ENCODE measurements around the gene CASP10. TPM values are rescaled to one million over a fixed set of nuclear protein-coding genes. Genes with fewer than 3 reads are reported as not detected.

The CASP10 gene
- total and polyA plus RNA-seq, 2 of the 4 experiments (the other 2 are of a cell fraction) = 0.12 to 0.90 TPM

GRCh38 chr2:201172279-201172678, 10.7 kb upstream of the CASP10 start:
- Histone ChIP-seq H2BK120ac (ENCODE audit: low read depth, low read length) (no peak overlapping the region), H3K4me1 (ENCODE audit: control insufficient read depth, insufficient read depth, low read length) (no peaks in the 10 kb centered on the region), H4K20me1 (ENCODE audit: insufficient read depth, low read length) (no peaks in the 10 kb centered on the region), H3K4me2 (ENCODE audit: low read depth, low read length) (no peak overlapping the region), H3K27ac (ENCODE audit: insufficient read depth, low read length) (no peak overlapping the region), H3K14ac (replicated peaks; ENCODE audit: low read depth, low read length) (no peak overlapping the region), H2AK9ac (replicated peaks; ENCODE audit: low read depth, low read length, poor library complexity) (no peak overlapping the region), H3K4me3 (ENCODE audit: insufficient read depth, low read depth, low read length) (no peak overlapping the region), H3K27me3 (ENCODE audit: control insufficient read depth, insufficient read depth, low read length) (no peaks in the 10 kb centered on the region), H3K18ac (ENCODE audit: low read depth, low read length) (no peak overlapping the region), H3K9me3 (ENCODE audit: control insufficient read depth, insufficient read depth, low read length) (no peaks in the 10 kb centered on the region), H3K56ac (ENCODE audit: extremely low read depth, insufficient read depth, low read length) (no peak overlapping the region), H4K8ac (ENCODE audit: low read depth in 2 of 2, low read length in 2 of 2) (no peak overlapping the region), H2BK15ac (ENCODE audit: low read depth, low read length) (no peak overlapping the region), H4K5ac (ENCODE audit: low read depth, low read length) (no peak overlapping the region), H2AK5ac (ENCODE audit: low read depth, low read length) (no peak overlapping the region), H3K9me1 (ENCODE audit: insufficient read depth, low read length) (no peaks in the 10 kb centered on the region), H3K79me1 (ENCODE audit: low read depth in 1 of 2, low read length in 2 of 2) (no peaks in the 10 kb centered on the region), H3K23ac (ENCODE audit: low read depth, low read length) (no peak overlapping the region), H2AFZ (replicated peaks; ENCODE audit: low read length, poor library complexity) (no peak overlapping the region), H2BK5ac (ENCODE audit: low read depth, low read length, poor library complexity, severe bottlenecking) (no peak overlapping the region), H2BK20ac (ENCODE audit: low read depth, low read length) (no peak overlapping the region), H4K91ac (ENCODE audit: insufficient read depth, low read depth, low read length) (no peak overlapping the region), H3K4ac (ENCODE audit: low read depth, low read length) (no peak overlapping the region), H3K36me3 (ENCODE audit: control insufficient read depth, insufficient read depth, low read length) (peaks cover under 1% of the 10 kb centered on the region), H3K9ac (ENCODE audit: low read depth, low read length) (no peak overlapping the region)
- no CpG with 5 or more reads among the region's 2 CpGs for WGBS, 2 experiments (ENCODE audit: extremely low coverage in 2 of 2, insufficient read length in 1 of 2)
- TF ChIP-seq MXI1 (IDR thresholded peaks at IDR 0.05; ENCODE audit: borderline replicate concordance, low read depth, low read length) (no peak), CHD1 (IDR thresholded peaks at IDR 0.05; ENCODE audit: low read depth, low read length) (no peak), USF2 (IDR thresholded peaks at IDR 0.05; ENCODE audit: low read depth, low read length) (no peak), ELK1 (IDR thresholded peaks at IDR 0.05; ENCODE audit: borderline replicate concordance, low read depth, low read length) (no peak), RFX5 (IDR thresholded peaks at IDR 0.05; ENCODE audit: low read depth, low read length) (no peak), MAFK (IDR thresholded peaks at IDR 0.05; ENCODE audit: low read depth, low read length) (no peak), CEBPB (IDR thresholded peaks at IDR 0.05; ENCODE audit: low read depth, low read length) (peak; percentile 83), RAD21 (IDR thresholded peaks at IDR 0.05; ENCODE audit: low read length) (no peak)
- in situ Hi-C loops (cut with MboI; ENCODE audit: low sequenced_read_pairs) = no loop called here
- no TSS peak for BruUV-seq (replicated peaks)
- intact Hi-C loops (cut with micrococcal nuclease) = no loop called here
- POLR2A ChIA-PET (ENCODE audit: unreplicated experiment) = interaction anchor here (0.7 kb wide), 1 partner anchor 55 kb away, joined by 3 read pairs; no protein-coding TSS in a partner anchor
- DNase-seq (no peak), ATAC-seq (ENCODE audit: low read depth) (no peak; the same call in 1 of the 2 replicates)
- dilution Hi-C loops (cut with HindIII; ENCODE audit: low sequenced_read_pairs, unreplicated experiment) = no loop called here
- CTCF ChIA-PET = interaction anchor here (3.7 kb wide), 1 partner anchor 14 kb away, joined by 12 read pairs; no protein-coding TSS in a partner anchor

All from IMR-90 (cell line).